ENCODE measurements around the gene TNKS1BP1. TPM values are rescaled to one million over a fixed set of nuclear protein-coding genes. Genes with fewer than 3 reads are reported as not detected.

Gene TNKS1BP1
- total and polyA plus RNA-seq, 9 of the 15 experiments (the other 6 are each of a cell fraction or from before 2014, with no cell fraction given) = 1.1 to 47.2 (median 10.9) TPM

DNA sequence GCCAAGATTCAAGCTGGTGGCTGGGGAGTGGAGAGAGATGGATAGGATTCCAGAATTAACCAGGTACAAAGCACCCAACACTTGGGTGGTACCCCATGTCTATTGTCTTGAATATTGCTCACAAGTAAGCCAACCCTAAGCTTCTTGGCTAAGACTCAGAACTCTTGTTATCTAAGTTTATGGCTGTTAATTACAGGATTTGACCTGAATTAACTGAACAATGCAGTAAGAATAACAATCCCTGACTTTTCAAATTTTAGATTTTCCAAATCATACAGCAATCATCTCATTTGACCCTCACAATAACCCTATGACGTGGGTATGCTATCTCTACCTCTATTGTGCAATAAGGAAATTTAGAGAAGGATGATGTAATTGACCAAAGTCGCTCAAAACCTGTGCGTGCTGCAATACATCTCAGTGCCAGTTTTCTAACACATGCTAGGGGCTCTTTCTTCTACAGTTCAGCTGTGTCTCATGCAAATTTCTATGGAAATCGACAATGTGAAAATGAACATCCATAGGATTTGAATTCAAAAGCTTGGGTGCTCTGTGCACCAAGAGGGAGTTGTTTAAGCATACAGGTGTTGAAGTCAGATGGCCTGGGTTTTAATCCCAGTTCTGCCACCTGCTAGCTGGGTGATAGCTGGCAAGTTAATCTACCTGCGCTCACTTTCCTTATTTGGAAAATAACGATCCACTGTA is 47.6 kb downstream of the TNKS1BP1 start:
- no peak overlapping the region for H2AFZ ChIP-seq (ENCODE audit: low read depth, low read length)
- BruUV-seq (replicated peaks) = no TSS peak
- no peaks in the 10 kb centered on the region for H4K20me1 ChIP-seq (replicated peaks; ENCODE audit: control insufficient read depth, insufficient read depth, low read length)
- no peaks in the 10 kb centered on the region for H3K9me3 ChIP-seq (replicated peaks; ENCODE audit: control insufficient read depth, insufficient read depth, low read depth, low read length)
- H3K4me3 ChIP-seq = no peak overlapping the region
- H3K27ac ChIP-seq (ENCODE audit: extremely low read depth, low read depth, low read length) = no peak overlapping the region
- ATAC-seq = no peak
- no peak for FAIRE-seq
- DNase-seq (ENCODE audit: extremely low read depth in 1 of 4, low spot score in 3 of 4) = no peak
- intact Hi-C loops (cut with micrococcal nuclease) = loop anchor here (5.0 kb wide), 1 partner anchor 50 kb away; no protein-coding TSS in a partner anchor
- POLR2A ChIA-PET = interaction anchor here (0.6 to 0.7 kb wide), 3 partner anchors 36 to 1359 kb away, joined by 3 read pairs; no protein-coding TSS in a partner anchor
- no peak overlapping the region for H3K9ac ChIP-seq (ENCODE audit: insufficient read depth in 1 of 2, low read depth in 2 of 2, low read length in 2 of 2)
- H3K36me3 ChIP-seq (ENCODE audit: control insufficient read depth, insufficient read depth, low read length) = no peaks in the 10 kb centered on the region
- WGBS (ENCODE audit: insufficient coverage, low coverage, missing lambda C conversion rate) = 9% methylated on average over 6 of the region's 6 CpGs
- no peaks in the 10 kb centered on the region for H3K79me2 ChIP-seq (ENCODE audit: control insufficient read depth, insufficient read depth, low read length)
- in situ Hi-C loops (cut with MboI) = no loop called here
- H3K4me2 ChIP-seq (ENCODE audit: insufficient read depth, low read length) = no peak overlapping the region
- peaks cover 0 to 14% of the 10 kb centered on the region in 2 experiments; a peak in 4 of 5 replicates for H3K4me1 ChIP-seq (replicated peaks in 1 of 2; ENCODE audit: control insufficient read depth in 2 of 2, insufficient read depth in 2 of 2, low read length in 2 of 2)
- CTCF ChIA-PET (ENCODE audit: low intra/inter-chr PET ratio) = no interaction called here
- no peaks in the 10 kb centered on the region for H3K9me1 ChIP-seq (ENCODE audit: control insufficient read depth, insufficient read depth, low read length)
- H3K27me3 ChIP-seq (ENCODE audit: control insufficient read depth in 2 of 2, insufficient read depth in 2 of 2, low read length in 2 of 2) = no peaks in the 10 kb centered on the region
- no peak for TF ChIP-seq MTA1 (IDR thresholded peaks at IDR 0.05; ENCODE audit: borderline replicate concordance)
- TF ChIP-seq CEBPG (CRISPR knock-in tag; IDR thresholded peaks at IDR 0.05) = peak; percentile 71; the same call in 1 of the 2 replicates
- peak; percentile 97 to 99 for TF ChIP-seq CEBPG (tag; conservative IDR thresholded peaks at IDR 0.05 in 1 of 2, IDR thresholded peaks at IDR 0.05 in 1 of 2)
- TF ChIP-seq JUNB (CRISPR knock-in tag; conservative IDR thresholded peaks at IDR 0.05) = no peak
- no peak for TF ChIP-seq NR2C2 (CRISPR knock-in tag; IDR thresholded peaks at IDR 0.05)
- TF ChIP-seq NR2C2 (tag; IDR thresholded peaks at IDR 0.05) = peak; percentile 69
- peak; percentile 27; the same call in 1 of the 2 replicates for TF ChIP-seq JUN (IDR thresholded peaks at IDR 0.05; ENCODE audit: borderline replicate concordance, low read depth, low read length)
- no peak for TF ChIP-seq JUN (CRISPR knock-in tag; IDR thresholded peaks at IDR 0.05; ENCODE audit: borderline replicate concordance)
- no peak for TF ChIP-seq RBM34 (IDR thresholded peaks at IDR 0.05; ENCODE audit: borderline replicate concordance, insufficient read depth, low read length)
- no peak for TF ChIP-seq SAP30 (IDR thresholded peaks at IDR 0.05; ENCODE audit: borderline replicate concordance, insufficient read depth, low read depth, low read length, poor library complexity, severe bottlenecking)
- no peak for TF ChIP-seq NR2F6 (CRISPR knock-in tag; IDR thresholded peaks at IDR 0.05)
- TF ChIP-seq HDGF (IDR thresholded peaks at IDR 0.05) = no peak
- TF ChIP-seq LARP7 (IDR thresholded peaks at IDR 0.05) = no peak
- no peak for TF ChIP-seq KLF13 (tag; IDR thresholded peaks at IDR 0.05; ENCODE audit: borderline replicate concordance, low read depth)
- TF ChIP-seq, protein P1, sequence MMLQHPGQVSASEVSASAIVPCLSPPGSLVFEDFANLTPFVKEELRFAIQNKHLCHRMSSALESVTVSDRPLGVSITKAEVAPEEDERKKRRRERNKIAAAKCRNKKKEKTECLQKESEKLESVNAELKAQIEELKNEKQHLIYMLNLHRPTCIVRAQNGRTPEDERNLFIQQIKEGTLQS (IDR thresholded peaks at IDR 0.05) = peak; percentile 67
- TF ChIP-seq, protein P1 (CRISPR knock-in tag; conservative IDR thresholded peaks at IDR 0.05) = no peak
- TF ChIP-seq, protein P2, sequence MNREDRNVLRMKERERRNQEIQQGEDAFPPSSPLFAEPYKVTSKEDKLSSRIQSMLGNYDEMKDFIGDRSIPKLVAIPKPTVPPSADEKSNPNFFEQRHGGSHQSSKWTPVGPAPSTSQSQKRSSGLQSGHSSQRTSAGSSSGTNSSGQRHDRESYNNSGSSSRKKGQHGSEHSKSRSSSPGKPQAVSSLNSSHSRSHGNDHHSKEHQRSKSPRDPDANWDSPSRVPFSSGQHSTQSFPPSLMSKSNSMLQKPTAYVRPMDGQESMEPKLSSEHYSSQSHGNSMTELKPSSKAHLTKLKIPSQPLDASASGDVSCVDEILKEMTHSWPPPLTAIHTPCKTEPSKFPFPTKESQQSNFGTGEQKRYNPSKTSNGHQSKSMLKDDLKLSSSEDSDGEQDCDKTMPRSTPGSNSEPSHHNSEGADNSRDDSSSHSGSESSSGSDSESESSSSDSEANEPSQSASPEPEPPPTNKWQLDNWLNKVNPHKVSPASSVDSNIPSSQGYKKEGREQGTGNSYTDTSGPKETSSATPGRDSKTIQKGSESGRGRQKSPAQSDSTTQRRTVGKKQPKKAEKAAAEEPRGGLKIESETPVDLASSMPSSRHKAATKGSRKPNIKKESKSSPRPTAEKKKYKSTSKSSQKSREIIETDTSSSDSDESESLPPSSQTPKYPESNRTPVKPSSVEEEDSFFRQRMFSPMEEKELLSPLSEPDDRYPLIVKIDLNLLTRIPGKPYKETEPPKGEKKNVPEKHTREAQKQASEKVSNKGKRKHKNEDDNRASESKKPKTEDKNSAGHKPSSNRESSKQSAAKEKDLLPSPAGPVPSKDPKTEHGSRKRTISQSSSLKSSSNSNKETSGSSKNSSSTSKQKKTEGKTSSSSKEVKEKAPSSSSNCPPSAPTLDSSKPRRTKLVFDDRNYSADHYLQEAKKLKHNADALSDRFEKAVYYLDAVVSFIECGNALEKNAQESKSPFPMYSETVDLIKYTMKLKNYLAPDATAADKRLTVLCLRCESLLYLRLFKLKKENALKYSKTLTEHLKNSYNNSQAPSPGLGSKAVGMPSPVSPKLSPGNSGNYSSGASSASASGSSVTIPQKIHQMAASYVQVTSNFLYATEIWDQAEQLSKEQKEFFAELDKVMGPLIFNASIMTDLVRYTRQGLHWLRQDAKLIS (CRISPR knock-in tag; IDR thresholded peaks at IDR 0.05) = no peak
- TF ChIP-seq ATF7 (IDR thresholded peaks at IDR 0.05) = peak; percentile 39; the same call in 1 of the 2 replicates
- TF ChIP-seq HDAC3 (IDR thresholded peaks at IDR 0.05; ENCODE audit: borderline replicate concordance, partially characterized antibody) = no peak

Measured in K562 (cell line).